CD4-positive, CD25-positive, alpha-beta regulatory T cell (primary cell): ENCODE results near the gene METTL2B. TPM values are rescaled to one million over a fixed set of nuclear protein-coding genes. Genes with fewer than 3 reads are reported as not detected.
A peak's percentile ranks its signal among the peaks of the same experiment; 100 is the strongest.

Experiments
- ATAC-seq, 2 donors: fragments of 150-1000 bp; cut with Tn5 transposase; one replicate each; pipeline ENCODE4 v1.10.0; 2021; ENCODE audit warnings: low read depth in 2 of 2, moderate number of reproducible peaks in 2 of 2, moderate library complexity in 1 of 2
- DNase-seq, 3 donors: peaks; one replicate each; pipeline versions ENCODE4 v3.0.0 to v3.0.0-alpha.2; 2012 to 2022; ENCODE audit warnings: mixed read lengths in 1 of 3
- H3K27ac ChIP-seq: one replicate; pipeline ENCODE4 v1.7.0; 2013; ENCODE audit warnings: mild to moderate bottlenecking, low read length; ENCODE audit not compliant: insufficient read depth, poor library complexity, severe bottlenecking
- H3K27me3 ChIP-seq: one replicate; pipeline ENCODE4 v1.7.0; 2013; ENCODE audit warnings: low read length; ENCODE audit not compliant: control insufficient read depth, insufficient read depth
- H3K36me3 ChIP-seq: one replicate; pipeline ENCODE4 v1.7.0; 2013; ENCODE audit warnings: mild to moderate bottlenecking, low read length, moderate library complexity; ENCODE audit not compliant: control insufficient read depth, insufficient read depth
- H3K4me1 ChIP-seq: 2 replicates; pipeline ENCODE4 v1.7.0; 2013; ENCODE audit warnings: mild to moderate bottlenecking, low read length; ENCODE audit not compliant: insufficient read depth, control insufficient read depth, poor library complexity, severe bottlenecking
- H3K4me3 ChIP-seq: one replicate; pipeline ENCODE4 v1.7.0; 2013; ENCODE audit warnings: low read depth, mild to moderate bottlenecking, low read length, moderate library complexity
- H3K9me3 ChIP-seq, 2 experiments: 1 replicate in 1 of 2; 2 replicates in 1 of 2; pipeline ENCODE4 v1.7.0; 2013; ENCODE audit warnings: low read length in 2 of 2, mild to moderate bottlenecking in 1 of 2, moderate library complexity in 1 of 2; ENCODE audit not compliant: control insufficient read depth in 2 of 2
- H3K27ac Mint-ChIP-seq, 3 donors: one replicate each; pipeline ENCODE4 v1.8.0; 2020 to 2022; ENCODE audit warnings: mild to moderate bottlenecking in 3 of 3, mixed read lengths in 3 of 3, moderate library complexity in 2 of 3
- H3K27me3 Mint-ChIP-seq: one replicate; pipeline ENCODE4 v1.8.0; 2022; ENCODE audit warnings: mild to moderate bottlenecking, mixed read lengths
- H3K36me3 Mint-ChIP-seq: one replicate; pipeline ENCODE4 v1.8.0; 2020; ENCODE audit warnings: mixed read lengths
- H3K4me1 Mint-ChIP-seq, 4 donors: one replicate each; pipeline ENCODE4 v1.8.0; 2020 to 2022; ENCODE audit warnings: mixed read lengths in 4 of 4, mild to moderate bottlenecking in 1 of 4
- H3K4me3 Mint-ChIP-seq, 4 donors: one replicate each; pipeline ENCODE4 v1.8.0; 2020 to 2022; ENCODE audit warnings: mild to moderate bottlenecking in 4 of 4, mixed read lengths in 4 of 4, moderate library complexity in 3 of 4
- H3K9me3 Mint-ChIP-seq, 7 donors: one replicate each; pipeline ENCODE4 v1.8.0; 2020 to 2022; ENCODE audit warnings: mixed read lengths in 7 of 7, mild to moderate bottlenecking in 3 of 7, moderate library complexity in 2 of 7
- polyA plus RNA-seq, 4 donors: library from polyadenylated mRNA; unstranded; fragments of 300-500 nt; fragmentation: Illumina TruSeq; gene quantifications; one replicate each; pipeline ENCODE4 v1.2.3, GENCODE V29; 2021
- total RNA-seq: library from RNA; stranded (reverse); gene quantifications from one replicate; pipeline ENCODE4 v1.2.3, GENCODE V29; 2022

The METTL2B gene
- total and polyA plus RNA-seq, 5 donors from 2014 or later = 9.2 to 19.6 (median 16.9) TPM

DNA sequence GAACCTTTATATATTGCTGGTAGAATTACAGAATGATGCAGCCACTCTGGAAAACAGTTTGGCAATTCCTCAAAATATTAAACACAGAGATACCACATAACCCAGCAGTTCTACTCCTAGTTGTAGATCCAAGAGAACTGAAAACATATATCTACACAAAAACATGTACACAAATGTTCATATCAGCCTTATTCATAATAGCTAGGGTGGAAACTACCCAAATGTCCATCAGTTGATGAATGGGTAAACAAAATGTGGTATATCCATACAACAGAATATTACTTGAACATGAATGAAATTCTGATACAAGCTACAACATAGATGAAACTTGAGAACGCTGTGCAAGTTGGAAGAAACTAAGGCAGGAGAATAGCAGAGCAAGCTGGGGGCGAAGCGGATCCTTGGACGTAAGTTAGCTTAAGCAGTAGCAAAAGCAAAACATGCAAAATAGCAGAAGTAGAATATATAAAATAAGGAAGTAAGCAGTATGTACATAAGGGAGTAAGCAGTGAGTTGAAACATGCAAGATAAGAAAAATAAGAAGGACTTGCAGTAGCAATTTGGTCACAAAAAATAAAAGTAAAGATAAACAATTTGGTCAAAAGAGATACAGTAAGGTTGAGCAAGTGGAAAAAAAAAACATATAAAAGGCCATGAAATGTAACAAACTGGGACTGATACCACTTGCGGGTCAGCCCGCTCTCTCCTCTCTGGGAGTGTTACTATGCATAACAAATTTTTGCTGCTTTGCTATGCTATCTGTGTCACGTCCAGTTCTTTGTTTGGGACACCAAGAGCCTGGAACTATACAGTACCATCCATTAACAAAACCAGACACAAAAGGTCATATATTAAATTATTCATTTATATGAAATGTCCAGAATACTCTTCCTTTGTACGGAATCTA is 38.9 kb upstream of the METTL2B start:
- H3K27me3 Mint-ChIP-seq = peaks cover 6% of the 10 kb centered on the region
- H3K27ac Mint-ChIP-seq = no peak overlapping the region
- no peak for ATAC-seq

GRCh38 chr7:128442356-128442755 is 34.2 kb upstream of the METTL2B start:
- no peaks in the 10 kb centered on the region for H3K9me3 Mint-ChIP-seq
- no peak for DNase-seq
- no peak overlapping the region for H3K4me3 ChIP-seq
- H3K27ac ChIP-seq = no peak overlapping the region
- ATAC-seq = no peak
- no peaks in the 10 kb centered on the region for H3K27me3 ChIP-seq
- H3K36me3 ChIP-seq = no peaks in the 10 kb centered on the region
- H3K27me3 Mint-ChIP-seq = peaks cover 6% of the 10 kb centered on the region
- H3K9me3 ChIP-seq = no peaks in the 10 kb centered on the region
- H3K4me1 Mint-ChIP-seq = no peaks in the 10 kb centered on the region
- no peak overlapping the region for H3K27ac Mint-ChIP-seq
- H3K36me3 Mint-ChIP-seq = no peaks in the 10 kb centered on the region
- H3K4me3 Mint-ChIP-seq = no peak overlapping the region
- H3K4me1 ChIP-seq = no peaks in the 10 kb centered on the region

More for the DNA sequence above, 38.9 kb upstream of the METTL2B start:
- Histone ChIP-seq H3K4me3 (no peak overlapping the region), H3K27me3 (peaks cover 5% of the 10 kb centered on the region), H3K4me1 (no peaks in the 10 kb centered on the region), H3K36me3 (no peaks in the 10 kb centered on the region), H3K27ac (no peak overlapping the region), H3K9me3 (no peaks in the 10 kb centered on the region)
- Mint-ChIP-seq H3K4me3 (peak overlapping the region in 1 of 4 donors; percentile 11), H3K36me3 (no peaks in the 10 kb centered on the region), H3K4me1 (no peaks in the 10 kb centered on the region), H3K9me3 (no peaks in the 10 kb centered on the region)
- no peak for DNase-seq

DNA sequence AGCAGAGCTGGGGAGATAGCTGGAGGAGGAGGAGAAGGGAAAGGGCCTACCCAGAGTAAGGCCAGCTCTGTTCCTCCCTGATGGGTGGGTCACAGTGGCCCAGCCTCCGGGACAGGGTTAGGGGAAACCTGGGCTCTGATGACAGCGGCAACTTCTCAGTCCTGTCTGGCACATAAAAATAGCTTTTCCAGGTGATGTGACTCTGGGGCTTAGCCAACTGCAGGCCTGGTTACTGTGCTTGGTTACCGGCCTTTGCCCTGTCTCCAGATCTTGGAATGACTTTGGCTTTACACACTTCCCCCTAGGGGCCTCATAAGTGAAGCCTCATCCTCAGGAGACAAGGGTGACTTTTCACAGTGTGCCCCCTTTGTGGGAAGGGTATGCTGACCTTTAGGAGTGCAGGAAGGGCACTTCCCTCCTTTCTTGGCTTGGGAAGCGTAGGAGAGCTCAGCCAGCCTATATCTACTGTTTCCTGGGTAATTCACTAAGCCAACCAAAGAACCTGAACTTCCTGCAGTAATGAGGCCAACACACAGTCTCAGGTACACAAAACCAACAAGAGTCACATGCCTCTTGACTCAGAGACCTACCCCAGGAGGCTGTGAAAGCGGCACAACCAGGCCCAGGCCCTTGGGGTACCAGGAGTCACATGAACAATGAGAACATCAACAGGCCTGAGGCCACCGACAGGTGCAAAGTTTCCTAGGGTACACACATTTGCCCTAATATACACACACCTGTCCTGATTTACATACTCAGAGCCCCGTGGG is 32.5 kb upstream of the METTL2B start:
- H3K4me3 Mint-ChIP-seq = no peak overlapping the region
- ATAC-seq = no peak

GRCh38 chr7:128446306-128446705 is 30.2 kb upstream of the METTL2B start:
- Mint-ChIP-seq H3K4me3 (no peak overlapping the region), H3K27me3 (no peaks in the 10 kb centered on the region), H3K9me3 (no peaks in the 10 kb centered on the region), H3K36me3 (no peaks in the 10 kb centered on the region), H3K27ac (no peak overlapping the region), H3K4me1 (peaks cover 0 to 3% (median 0%) of the 10 kb centered on the region in 4 donors)
- DNase-seq (no peak), ATAC-seq (no peak)
- Histone ChIP-seq H3K27ac (no peak overlapping the region), H3K4me3 (no peak overlapping the region), H3K4me1 (no peaks in the 10 kb centered on the region), H3K27me3 (no peaks in the 10 kb centered on the region), H3K9me3 (no peaks in the 10 kb centered on the region), H3K36me3 (no peaks in the 10 kb centered on the region)

More for the DNA sequence above, 32.5 kb upstream of the METTL2B start:
- Mint-ChIP-seq H3K27ac (no peak overlapping the region), H3K27me3 (peaks cover 5% of the 10 kb centered on the region), H3K36me3 (no peaks in the 10 kb centered on the region), H3K9me3 (no peaks in the 10 kb centered on the region), H3K4me1 (no peaks in the 10 kb centered on the region)
- H3K36me3 ChIP-seq = no peaks in the 10 kb centered on the region
- no peaks in the 10 kb centered on the region for H3K27me3 ChIP-seq
- no peaks in the 10 kb centered on the region for H3K9me3 ChIP-seq
- DNase-seq = no peak
- no peak overlapping the region for H3K4me3 ChIP-seq
- H3K27ac ChIP-seq = no peak overlapping the region
- no peaks in the 10 kb centered on the region for H3K4me1 ChIP-seq

DNA sequence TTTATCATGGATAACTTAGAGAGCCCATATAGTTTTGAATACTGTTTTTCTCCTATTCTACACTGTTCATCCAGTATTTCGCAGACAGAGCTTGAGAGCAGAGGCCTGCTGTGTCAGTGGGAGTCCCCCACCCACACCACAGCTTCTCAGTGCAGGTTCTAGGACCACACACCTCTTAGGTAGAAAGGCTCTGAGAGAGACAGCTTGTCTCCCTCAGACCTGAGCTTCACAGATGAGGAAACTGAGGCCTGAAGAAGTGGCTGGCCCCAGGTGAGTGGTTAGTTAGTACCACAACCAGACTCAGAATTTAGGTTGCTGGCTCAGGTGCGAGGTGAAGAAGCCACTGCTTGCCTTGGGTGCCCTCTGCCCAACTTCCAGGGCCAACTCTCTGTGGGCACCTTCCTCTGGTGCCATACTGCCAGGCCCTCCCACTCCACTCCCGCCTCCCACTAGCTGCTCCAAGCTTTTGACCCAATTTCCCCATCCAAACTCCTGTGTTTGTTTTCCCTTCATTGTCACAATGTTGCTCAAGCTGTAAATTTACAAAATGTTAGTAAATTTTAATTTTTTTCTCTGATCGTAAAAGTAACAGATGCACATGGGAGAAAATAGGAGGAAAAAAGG is 28.5 kb upstream of the METTL2B start:
- no peak for DNase-seq
- peaks cover 6% of the 10 kb centered on the region for H3K27me3 Mint-ChIP-seq

GRCh38 chr7:128448751-128449302 is 27.7 kb upstream of the METTL2B start:
- Histone ChIP-seq H3K36me3 (no peaks in the 10 kb centered on the region), H3K27me3 (no peaks in the 10 kb centered on the region), H3K4me3 (no peak overlapping the region), H3K27ac (no peak overlapping the region), H3K9me3 (no peaks in the 10 kb centered on the region), H3K4me1 (no peaks in the 10 kb centered on the region)
- ATAC-seq (no peak), DNase-seq (no peak)
- H3K9me3 Mint-ChIP-seq = no peaks in the 10 kb centered on the region
- no peaks in the 10 kb centered on the region for H3K36me3 Mint-ChIP-seq
- H3K4me3 Mint-ChIP-seq = no peak overlapping the region
- peaks cover 0 to 6% (median 1%) of the 10 kb centered on the region in 4 donors for H3K4me1 Mint-ChIP-seq
- H3K27ac Mint-ChIP-seq = no peak overlapping the region
- H3K27me3 Mint-ChIP-seq = peaks cover 6% of the 10 kb centered on the region

More for the DNA sequence above, 28.5 kb upstream of the METTL2B start:
- Mint-ChIP-seq H3K9me3 (no peaks in the 10 kb centered on the region), H3K4me3 (no peak overlapping the region), H3K4me1 (peaks cover 0 to 6% (median 1%) of the 10 kb centered on the region in 4 donors), H3K27ac (no peak overlapping the region), H3K36me3 (no peaks in the 10 kb centered on the region)
- no peak for ATAC-seq
- no peaks in the 10 kb centered on the region for H3K9me3 ChIP-seq
- H3K27ac ChIP-seq = no peak overlapping the region
- H3K4me3 ChIP-seq = no peak overlapping the region
- H3K36me3 ChIP-seq = no peaks in the 10 kb centered on the region
- no peaks in the 10 kb centered on the region for H3K27me3 ChIP-seq
- no peaks in the 10 kb centered on the region for H3K4me1 ChIP-seq

- peaks cover 5% of the 10 kb centered on the region for H3K4me1 ChIP-seq
- H3K27ac ChIP-seq = no peak overlapping the region
- H3K9me3 Mint-ChIP-seq = no peaks in the 10 kb centered on the region
- H3K4me3 Mint-ChIP-seq = no peak overlapping the region
- no peaks in the 10 kb centered on the region for H3K9me3 ChIP-seq
- H3K27me3 Mint-ChIP-seq = peaks cover 6% of the 10 kb centered on the region
- H3K36me3 Mint-ChIP-seq = no peaks in the 10 kb centered on the region
- DNase-seq = no peak
- peak in 1 of 2 donors; percentile 17 for ATAC-seq
- no peaks in the 10 kb centered on the region for H3K27me3 ChIP-seq
- H3K27ac Mint-ChIP-seq = no peak overlapping the region
- no peaks in the 10 kb centered on the region for H3K36me3 ChIP-seq
- no peak overlapping the region for H3K4me3 ChIP-seq
- peaks cover 3 to 7% (median 5%) of the 10 kb centered on the region in 4 donors for H3K4me1 Mint-ChIP-seq
Observed at GRCh38 chr7:128450409-128450808, 26.1 kb upstream of the METTL2B start.
